ENCODE measurements around the gene TTLL7. TPM values are rescaled to one million over a fixed set of nuclear protein-coding genes. Genes with fewer than 3 reads are reported as not detected.

TTLL7 gene
- total and polyA plus RNA-seq, 7 donors = 0.92 to 34.9 (median 15.5) TPM

DNA sequence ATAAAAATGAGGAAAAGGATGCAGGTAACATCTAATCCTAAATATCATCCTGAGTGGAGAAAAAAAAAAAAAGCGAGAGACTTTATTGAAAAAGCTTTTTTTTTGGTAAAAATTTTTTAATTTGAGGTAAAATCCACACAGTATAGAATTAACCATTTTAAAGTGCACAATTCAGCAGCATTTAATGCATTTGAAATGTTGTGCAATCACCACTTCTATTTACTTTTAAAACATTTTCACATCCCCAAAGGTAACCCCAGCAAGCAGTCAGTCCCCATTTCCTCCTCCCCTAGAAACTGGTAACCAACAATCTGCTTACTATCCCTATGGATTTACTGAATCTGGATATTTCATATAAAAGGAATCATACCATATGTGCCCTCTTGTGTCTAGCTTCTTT, 166.7 kb downstream of the TTLL7 start:
- H3K27me3 ChIP-seq = no peaks in the 10 kb centered on the region
- no peak overlapping the region for H3K4me3 ChIP-seq
- H3K27ac ChIP-seq = no peak overlapping the region
- TF ChIP-seq, protein P1, sequence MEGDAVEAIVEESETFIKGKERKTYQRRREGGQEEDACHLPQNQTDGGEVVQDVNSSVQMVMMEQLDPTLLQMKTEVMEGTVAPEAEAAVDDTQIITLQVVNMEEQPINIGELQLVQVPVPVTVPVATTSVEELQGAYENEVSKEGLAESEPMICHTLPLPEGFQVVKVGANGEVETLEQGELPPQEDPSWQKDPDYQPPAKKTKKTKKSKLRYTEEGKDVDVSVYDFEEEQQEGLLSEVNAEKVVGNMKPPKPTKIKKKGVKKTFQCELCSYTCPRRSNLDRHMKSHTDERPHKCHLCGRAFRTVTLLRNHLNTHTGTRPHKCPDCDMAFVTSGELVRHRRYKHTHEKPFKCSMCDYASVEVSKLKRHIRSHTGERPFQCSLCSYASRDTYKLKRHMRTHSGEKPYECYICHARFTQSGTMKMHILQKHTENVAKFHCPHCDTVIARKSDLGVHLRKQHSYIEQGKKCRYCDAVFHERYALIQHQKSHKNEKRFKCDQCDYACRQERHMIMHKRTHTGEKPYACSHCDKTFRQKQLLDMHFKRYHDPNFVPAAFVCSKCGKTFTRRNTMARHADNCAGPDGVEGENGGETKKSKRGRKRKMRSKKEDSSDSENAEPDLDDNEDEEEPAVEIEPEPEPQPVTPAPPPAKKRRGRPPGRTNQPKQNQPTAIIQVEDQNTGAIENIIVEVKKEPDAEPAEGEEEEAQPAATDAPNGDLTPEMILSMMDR (IDR thresholded peaks at IDR 0.05) = no peak
- no peak for TF ChIP-seq POLR2A (IDR thresholded peaks at IDR 0.05)
- TF ChIP-seq POLR2AphosphoS5 (IDR thresholded peaks at IDR 0.05) = no peak
- no peak for TF ChIP-seq EP300 (IDR thresholded peaks at IDR 0.05)
- no peaks in the 10 kb centered on the region for H3K4me1 ChIP-seq
- no peaks in the 10 kb centered on the region for H3K9me3 ChIP-seq
- intact Hi-C loops (cut with DNase I) = no loop called here
- no peaks in the 10 kb centered on the region for H3K36me3 ChIP-seq
- WGBS, 2 donors = 93 to 98% methylated on average over 1 of the region's 1 CpG
- DNase-seq = no peak

DNA sequence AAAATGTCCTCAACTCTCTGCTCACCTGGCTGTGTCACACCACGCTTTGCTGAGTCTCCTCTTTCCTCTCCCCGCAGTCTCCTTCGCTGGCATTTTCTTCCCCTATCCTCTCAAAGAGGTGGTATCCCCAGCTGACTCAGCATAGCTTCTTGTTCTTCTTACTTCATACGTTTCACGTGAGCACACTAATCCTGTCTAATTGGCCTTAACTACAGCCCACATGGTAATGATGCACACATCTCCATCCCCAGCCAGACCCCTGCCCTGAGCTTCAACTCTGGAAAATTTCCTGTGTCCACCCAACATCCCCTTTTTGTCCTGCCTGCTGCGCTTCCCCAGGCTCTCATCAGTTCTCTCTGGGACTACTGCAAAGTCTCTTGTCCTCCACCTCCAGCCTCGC, 169.8 kb downstream of the TTLL7 start:
- no peaks in the 10 kb centered on the region for H3K4me1 ChIP-seq
- H3K9me3 ChIP-seq = no peaks in the 10 kb centered on the region
- no peaks in the 10 kb centered on the region for H3K27me3 ChIP-seq
- intact Hi-C loops (cut with DNase I) = no loop called here
- TF ChIP-seq, protein P1 (IDR thresholded peaks at IDR 0.05) = no peak
- TF ChIP-seq POLR2AphosphoS5 (IDR thresholded peaks at IDR 0.05) (no peak), POLR2A (IDR thresholded peaks at IDR 0.05) (no peak), EP300 (IDR thresholded peaks at IDR 0.05) (no peak)
- H3K4me3 ChIP-seq = no peak overlapping the region
- no peak for DNase-seq
- WGBS, 2 donors = 78 to 89% methylated on average over 7 of the region's 7 CpGs
- no peaks in the 10 kb centered on the region for H3K36me3 ChIP-seq
- H3K27ac ChIP-seq = no peak overlapping the region

DNA sequence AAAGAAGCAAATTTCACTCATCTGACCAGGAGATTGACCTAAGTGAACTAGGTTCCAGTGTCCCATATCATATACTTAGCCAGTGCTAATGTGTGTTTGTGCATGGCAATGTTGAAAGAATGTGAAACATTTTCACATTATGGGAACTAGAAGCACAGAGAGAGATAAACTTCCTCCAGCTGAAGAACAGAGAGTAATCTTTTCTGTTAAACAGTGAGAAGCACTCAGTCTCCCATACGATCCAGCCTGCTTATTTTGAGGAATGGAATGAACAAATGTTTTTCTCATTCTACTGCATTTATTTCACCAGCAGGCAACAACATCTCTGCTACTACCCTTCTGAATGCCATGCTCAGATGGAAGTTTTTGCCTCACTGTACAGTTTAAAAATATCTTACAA, 170.5 kb downstream of the TTLL7 start:
- H3K36me3 ChIP-seq = no peaks in the 10 kb centered on the region
- no peak for DNase-seq
- no peak overlapping the region for H3K4me3 ChIP-seq
- no peaks in the 10 kb centered on the region for H3K27me3 ChIP-seq
- TF ChIP-seq EP300 (IDR thresholded peaks at IDR 0.05) = no peak
- TF ChIP-seq, protein P1 (IDR thresholded peaks at IDR 0.05) = no peak
- TF ChIP-seq POLR2A (IDR thresholded peaks at IDR 0.05) = no peak
- TF ChIP-seq POLR2AphosphoS5 (IDR thresholded peaks at IDR 0.05) = no peak
- no peaks in the 10 kb centered on the region for H3K9me3 ChIP-seq
- 63 to 83% methylated on average over 1 of the region's 1 CpG for WGBS, 2 donors
- no peak overlapping the region for H3K27ac ChIP-seq
- intact Hi-C loops (cut with DNase I) = no loop called here
- H3K4me1 ChIP-seq = no peaks in the 10 kb centered on the region

DNA sequence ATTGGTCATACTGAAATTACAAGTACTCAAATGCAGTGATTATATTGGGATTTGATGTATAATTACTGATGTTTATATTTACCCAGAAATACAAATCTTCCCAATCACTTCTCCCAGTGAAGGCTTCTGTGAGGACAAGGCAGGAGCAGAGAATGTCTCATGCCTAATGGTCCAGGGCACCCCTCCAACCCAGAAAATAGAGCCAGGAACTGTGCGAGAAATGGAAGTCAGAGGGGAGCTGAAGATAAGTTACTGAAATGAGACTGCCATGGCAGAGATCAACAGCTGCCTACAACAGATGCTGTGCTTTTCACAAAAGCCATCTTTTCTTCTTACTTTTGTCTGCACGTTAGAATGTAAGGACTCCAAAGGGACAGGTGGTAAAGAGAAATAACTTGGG, 171.2 kb downstream of the TTLL7 start:
- intact Hi-C loops (cut with DNase I) = no loop called here
- Histone ChIP-seq H3K27ac (no peak overlapping the region), H3K4me1 (no peaks in the 10 kb centered on the region), H3K36me3 (no peaks in the 10 kb centered on the region), H3K27me3 (no peaks in the 10 kb centered on the region), H3K9me3 (no peaks in the 10 kb centered on the region), H3K4me3 (no peak overlapping the region)
- no peak for DNase-seq
- TF ChIP-seq EP300 (IDR thresholded peaks at IDR 0.05) = no peak
- TF ChIP-seq POLR2AphosphoS5 (IDR thresholded peaks at IDR 0.05) = no peak
- no peak for TF ChIP-seq POLR2A (IDR thresholded peaks at IDR 0.05)
- TF ChIP-seq, protein P1 (IDR thresholded peaks at IDR 0.05) = no peak
- 87 to 91% methylated on average over 2 of the region's 2 CpGs for WGBS, 2 donors

DNA sequence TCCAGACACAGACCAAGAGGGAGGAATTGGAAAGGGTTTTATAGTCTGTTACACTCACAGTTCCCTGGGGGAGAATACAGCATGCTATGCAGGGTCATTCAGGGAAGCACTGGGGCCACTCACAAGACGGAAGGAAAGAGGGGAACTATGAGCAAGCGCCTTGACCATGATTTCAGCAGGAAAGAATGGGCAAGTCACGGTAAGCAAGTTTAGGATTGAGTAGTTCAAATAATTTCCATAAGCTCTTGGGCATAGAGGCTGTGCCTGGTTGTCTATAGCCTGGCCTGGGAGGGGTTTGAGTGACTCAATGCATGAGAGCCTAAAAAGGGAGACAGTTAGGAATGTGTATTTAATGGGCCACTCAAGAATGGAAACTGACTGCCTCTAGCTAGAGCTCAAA, 176.7 kb downstream of the TTLL7 start:
- H3K4me1 ChIP-seq = no peaks in the 10 kb centered on the region
- intact Hi-C loops (cut with DNase I) = no loop called here
- TF ChIP-seq EP300 (IDR thresholded peaks at IDR 0.05) (no peak), POLR2A (IDR thresholded peaks at IDR 0.05) (no peak), POLR2AphosphoS5 (IDR thresholded peaks at IDR 0.05) (no peak)
- TF ChIP-seq, protein P1 (IDR thresholded peaks at IDR 0.05) = no peak
- no peak overlapping the region for H3K4me3 ChIP-seq
- no peaks in the 10 kb centered on the region for H3K36me3 ChIP-seq
- no peaks in the 10 kb centered on the region for H3K27me3 ChIP-seq
- DNase-seq = no peak
- 92 to 97% methylated on average over 3 of the region's 3 CpGs for WGBS, 2 donors
- no peaks in the 10 kb centered on the region for H3K9me3 ChIP-seq
- no peak overlapping the region for H3K27ac ChIP-seq

Measured in sigmoid colon (tissue), 7 donors.